ENCODE results near the gene FAM114A2. TPM values are rescaled to one million over a fixed set of nuclear protein-coding genes. Genes with fewer than 3 reads are reported as not detected.

FAM114A2 gene
- polyA plus RNA-seq, 1 of the 3 experiments (the other 2 are of a cell fraction), result 9.0 TPM

DNA sequence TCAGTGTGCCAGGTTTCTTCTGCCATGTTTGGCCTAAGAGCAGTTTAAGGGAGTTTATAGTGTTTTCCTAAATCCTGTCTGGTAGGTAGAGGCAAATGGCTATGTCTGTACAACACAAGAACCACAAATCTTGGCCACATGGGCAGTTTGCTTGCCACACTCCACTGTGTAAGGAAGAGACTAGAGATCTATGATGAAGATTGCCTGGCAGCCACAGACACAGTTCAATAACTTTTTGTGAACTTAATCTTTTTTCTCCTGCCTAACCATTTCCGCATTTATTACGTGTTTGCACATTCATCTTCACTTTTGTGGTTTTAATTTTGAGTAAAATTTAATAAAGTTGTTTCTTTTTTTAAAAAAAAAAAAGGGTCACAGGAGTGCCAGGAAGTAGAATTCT, 5.9 kb upstream of the FAM114A2 start:
- H3K4me3 ChIP-seq (ENCODE audit: low read depth in 2 of 2, low read length in 1 of 2), result no peak overlapping the region
- ChIA-PET POLR2A (no interaction called here), CTCF (interaction anchor here (0.7 to 1.2 kb wide), 2 partner anchors 28 to 565 kb away, joined by 3 read pairs; no protein-coding TSS in a partner anchor)
- no peaks in the 10 kb centered on the region for H3K27me3 ChIP-seq (ENCODE audit: insufficient read depth)
- TF ChIP-seq CHD2 (IDR thresholded peaks at IDR 0.05; ENCODE audit: low read length, partially characterized antibody), result no peak
- no peak for TF ChIP-seq RCOR1 (IDR thresholded peaks at IDR 0.05; ENCODE audit: low read length)
- TF ChIP-seq FOXJ3 (CRISPR knock-in tag; IDR thresholded peaks at IDR 0.05), result no peak
- no peak for TF ChIP-seq POLR2AphosphoS5 (IDR thresholded peaks at IDR 0.05; ENCODE audit: low read depth, low read length)
- TF ChIP-seq, protein P1, sequence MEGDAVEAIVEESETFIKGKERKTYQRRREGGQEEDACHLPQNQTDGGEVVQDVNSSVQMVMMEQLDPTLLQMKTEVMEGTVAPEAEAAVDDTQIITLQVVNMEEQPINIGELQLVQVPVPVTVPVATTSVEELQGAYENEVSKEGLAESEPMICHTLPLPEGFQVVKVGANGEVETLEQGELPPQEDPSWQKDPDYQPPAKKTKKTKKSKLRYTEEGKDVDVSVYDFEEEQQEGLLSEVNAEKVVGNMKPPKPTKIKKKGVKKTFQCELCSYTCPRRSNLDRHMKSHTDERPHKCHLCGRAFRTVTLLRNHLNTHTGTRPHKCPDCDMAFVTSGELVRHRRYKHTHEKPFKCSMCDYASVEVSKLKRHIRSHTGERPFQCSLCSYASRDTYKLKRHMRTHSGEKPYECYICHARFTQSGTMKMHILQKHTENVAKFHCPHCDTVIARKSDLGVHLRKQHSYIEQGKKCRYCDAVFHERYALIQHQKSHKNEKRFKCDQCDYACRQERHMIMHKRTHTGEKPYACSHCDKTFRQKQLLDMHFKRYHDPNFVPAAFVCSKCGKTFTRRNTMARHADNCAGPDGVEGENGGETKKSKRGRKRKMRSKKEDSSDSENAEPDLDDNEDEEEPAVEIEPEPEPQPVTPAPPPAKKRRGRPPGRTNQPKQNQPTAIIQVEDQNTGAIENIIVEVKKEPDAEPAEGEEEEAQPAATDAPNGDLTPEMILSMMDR (IDR thresholded peaks at IDR 0.05), result no peak
- TF ChIP-seq, protein P2, sequence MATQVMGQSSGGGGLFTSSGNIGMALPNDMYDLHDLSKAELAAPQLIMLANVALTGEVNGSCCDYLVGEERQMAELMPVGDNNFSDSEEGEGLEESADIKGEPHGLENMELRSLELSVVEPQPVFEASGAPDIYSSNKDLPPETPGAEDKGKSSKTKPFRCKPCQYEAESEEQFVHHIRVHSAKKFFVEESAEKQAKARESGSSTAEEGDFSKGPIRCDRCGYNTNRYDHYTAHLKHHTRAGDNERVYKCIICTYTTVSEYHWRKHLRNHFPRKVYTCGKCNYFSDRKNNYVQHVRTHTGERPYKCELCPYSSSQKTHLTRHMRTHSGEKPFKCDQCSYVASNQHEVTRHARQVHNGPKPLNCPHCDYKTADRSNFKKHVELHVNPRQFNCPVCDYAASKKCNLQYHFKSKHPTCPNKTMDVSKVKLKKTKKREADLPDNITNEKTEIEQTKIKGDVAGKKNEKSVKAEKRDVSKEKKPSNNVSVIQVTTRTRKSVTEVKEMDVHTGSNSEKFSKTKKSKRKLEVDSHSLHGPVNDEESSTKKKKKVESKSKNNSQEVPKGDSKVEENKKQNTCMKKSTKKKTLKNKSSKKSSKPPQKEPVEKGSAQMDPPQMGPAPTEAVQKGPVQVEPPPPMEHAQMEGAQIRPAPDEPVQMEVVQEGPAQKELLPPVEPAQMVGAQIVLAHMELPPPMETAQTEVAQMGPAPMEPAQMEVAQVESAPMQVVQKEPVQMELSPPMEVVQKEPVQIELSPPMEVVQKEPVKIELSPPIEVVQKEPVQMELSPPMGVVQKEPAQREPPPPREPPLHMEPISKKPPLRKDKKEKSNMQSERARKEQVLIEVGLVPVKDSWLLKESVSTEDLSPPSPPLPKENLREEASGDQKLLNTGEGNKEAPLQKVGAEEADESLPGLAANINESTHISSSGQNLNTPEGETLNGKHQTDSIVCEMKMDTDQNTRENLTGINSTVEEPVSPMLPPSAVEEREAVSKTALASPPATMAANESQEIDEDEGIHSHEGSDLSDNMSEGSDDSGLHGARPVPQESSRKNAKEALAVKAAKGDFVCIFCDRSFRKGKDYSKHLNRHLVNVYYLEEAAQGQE (IDR thresholded peaks at IDR 0.05; ENCODE audit: low read depth, low read length), result no peak
- no peak for TF ChIP-seq GATA2 (CRISPR knock-in tag; IDR thresholded peaks at IDR 0.05)
- TF ChIP-seq JUND (IDR thresholded peaks at IDR 0.05), result no peak
- TF ChIP-seq FOSL2 (IDR thresholded peaks at IDR 0.05; ENCODE audit: borderline replicate concordance, low read depth), result no peak
- TF ChIP-seq, protein P3, sequence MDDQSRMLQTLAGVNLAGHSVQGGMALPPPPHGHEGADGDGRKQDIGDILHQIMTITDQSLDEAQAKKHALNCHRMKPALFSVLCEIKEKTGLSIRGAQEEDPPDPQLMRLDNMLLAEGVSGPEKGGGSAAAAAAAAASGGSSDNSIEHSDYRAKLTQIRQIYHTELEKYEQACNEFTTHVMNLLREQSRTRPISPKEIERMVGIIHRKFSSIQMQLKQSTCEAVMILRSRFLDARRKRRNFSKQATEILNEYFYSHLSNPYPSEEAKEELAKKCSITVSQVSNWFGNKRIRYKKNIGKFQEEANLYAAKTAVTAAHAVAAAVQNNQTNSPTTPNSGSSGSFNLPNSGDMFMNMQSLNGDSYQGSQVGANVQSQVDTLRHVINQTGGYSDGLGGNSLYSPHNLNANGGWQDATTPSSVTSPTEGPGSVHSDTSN (IDR thresholded peaks at IDR 0.05), result no peak
- no peak for TF ChIP-seq NRF1 (IDR thresholded peaks at IDR 0.05; ENCODE audit: low read depth, low read length)
- no peak for TF ChIP-seq RAD21 (IDR thresholded peaks at IDR 0.05; ENCODE audit: low read length)
- TF ChIP-seq, protein P4, sequence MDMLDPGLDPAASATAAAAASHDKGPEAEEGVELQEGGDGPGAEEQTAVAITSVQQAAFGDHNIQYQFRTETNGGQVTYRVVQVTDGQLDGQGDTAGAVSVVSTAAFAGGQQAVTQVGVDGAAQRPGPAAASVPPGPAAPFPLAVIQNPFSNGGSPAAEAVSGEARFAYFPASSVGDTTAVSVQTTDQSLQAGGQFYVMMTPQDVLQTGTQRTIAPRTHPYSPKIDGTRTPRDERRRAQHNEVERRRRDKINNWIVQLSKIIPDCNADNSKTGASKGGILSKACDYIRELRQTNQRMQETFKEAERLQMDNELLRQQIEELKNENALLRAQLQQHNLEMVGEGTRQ (IDR thresholded peaks at IDR 0.05; ENCODE audit: borderline replicate concordance, low read depth, low read length), result no peak
- TF ChIP-seq GABPA (IDR thresholded peaks at IDR 0.05; ENCODE audit: low read depth), result no peak
- no peak overlapping the region for H3K9ac ChIP-seq
- no peaks in the 10 kb centered on the region for H3F3A ChIP-seq (replicated peaks; ENCODE audit: insufficient read depth)
- peaks cover 11 to 62% of the 10 kb centered on the region in 2 experiments for H3K36me3 ChIP-seq (replicated peaks in 1 of 2; ENCODE audit: control insufficient read depth in 1 of 2, insufficient read depth in 2 of 2, low read length in 1 of 2)
- H4K20me1 ChIP-seq (ENCODE audit: insufficient read depth), result peaks cover 12% of the 10 kb centered on the region
- H3K9me2 ChIP-seq, result no peaks in the 10 kb centered on the region
- peaks cover 0 to 4% of the 10 kb centered on the region in 2 experiments; a peak in 2 of 4 replicates for H3K4me1 ChIP-seq (ENCODE audit: control insufficient read depth in 1 of 2, insufficient read depth in 2 of 2, low read depth in 1 of 2, low read length in 1 of 2)
- H3K4me2 ChIP-seq, result no peak overlapping the region
- WGBS (ENCODE audit: low lambda C conversion rate), result 94% methylated on average over 2 of the region's 2 CpGs
- no peak overlapping the region for H3K27ac ChIP-seq (ENCODE audit: low read depth in 2 of 2, low read length in 1 of 2)
- no peaks in the 10 kb centered on the region for H3K9me3 ChIP-seq
- DNase-seq, result no peak
- peaks cover 79% of the 10 kb centered on the region for H3K79me2 ChIP-seq (ENCODE audit: insufficient read depth)
- H2AFZ ChIP-seq (ENCODE audit: low read depth), result no peak overlapping the region

Measured in SK-N-SH (cell line).